Fibroblast of skin of left biceps (primary cell): ENCODE data around the gene FAM110A.
"Not testable (repeated sequence)": the region's sequence is repeated elsewhere in the genome, so short reads cannot be mapped to it uniquely, and the experiment has no call there.

Source experiments
- DNase-seq, 2 experiments: peaks; one replicate each; pipeline ENCODE4 v3.0.0-alpha.2; 2013; ENCODE audit warnings: low read depth in 2 of 2

FAM110A gene

DNA sequence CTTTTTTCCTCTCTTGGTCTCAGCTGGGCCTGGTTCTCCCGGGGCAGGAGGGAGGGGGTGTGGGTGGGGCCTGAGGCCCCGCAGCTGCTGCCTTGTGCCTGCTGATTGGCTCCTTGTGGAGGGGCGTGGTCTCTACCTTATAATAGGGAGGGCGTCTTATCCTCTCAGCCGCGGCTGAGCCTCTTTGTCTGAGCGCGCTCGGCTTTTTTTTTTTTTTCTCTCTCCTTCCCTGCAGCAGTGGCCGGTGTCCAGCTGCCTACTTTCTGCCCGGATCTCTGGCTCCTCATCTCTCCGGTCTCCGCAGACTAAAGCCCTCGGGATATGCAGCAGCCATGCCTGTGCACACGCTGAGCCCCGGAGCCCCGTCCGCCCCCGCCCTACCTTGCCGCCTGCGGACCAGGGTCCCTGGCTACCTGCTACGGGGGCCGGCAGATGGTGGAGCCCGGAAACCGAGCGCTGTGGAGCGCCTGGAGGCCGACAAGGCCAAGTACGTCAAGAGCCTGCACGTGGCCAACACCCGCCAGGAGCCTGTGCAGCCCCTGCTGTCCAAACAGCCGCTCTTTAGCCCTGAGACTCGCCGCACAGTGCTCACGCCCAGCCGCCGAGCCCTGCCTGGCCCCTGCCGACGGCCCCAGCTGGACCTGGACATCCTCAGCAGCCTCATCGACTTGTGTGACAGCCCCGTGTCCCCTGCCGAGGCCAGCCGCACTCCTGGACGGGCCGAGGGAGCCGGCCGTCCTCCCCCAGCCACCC lies 11.1 kb downstream of the FAM110A start:
- peak; percentile 56 to 68 for DNase-seq

DNA sequence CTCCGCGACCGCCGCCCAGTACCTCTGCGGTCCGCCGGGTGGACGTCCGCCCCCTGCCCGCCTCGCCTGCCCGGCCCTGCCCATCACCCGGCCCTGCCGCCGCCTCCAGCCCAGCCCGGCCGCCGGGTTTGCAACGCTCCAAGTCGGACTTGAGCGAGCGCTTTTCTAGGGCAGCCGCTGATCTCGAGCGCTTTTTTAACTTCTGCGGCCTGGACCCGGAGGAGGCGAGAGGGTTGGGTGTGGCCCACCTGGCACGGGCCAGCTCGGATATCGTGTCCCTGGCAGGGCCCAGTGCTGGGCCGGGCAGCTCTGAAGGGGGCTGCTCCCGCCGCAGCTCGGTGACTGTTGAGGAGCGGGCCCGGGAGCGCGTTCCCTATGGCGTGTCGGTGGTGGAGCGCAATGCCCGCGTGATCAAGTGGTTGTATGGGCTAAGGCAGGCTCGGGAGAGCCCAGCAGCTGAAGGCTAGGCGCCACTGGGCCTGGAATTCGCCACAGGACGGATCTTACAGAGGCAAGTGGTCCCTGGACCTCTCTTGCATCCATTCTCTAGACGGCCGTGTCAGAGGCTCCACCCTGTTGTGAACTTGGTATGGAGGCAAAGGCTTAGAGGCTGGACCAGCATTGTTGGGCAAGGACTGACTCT lies 11.8 kb downstream of the FAM110A start:
- DNase-seq = no peak

DNA sequence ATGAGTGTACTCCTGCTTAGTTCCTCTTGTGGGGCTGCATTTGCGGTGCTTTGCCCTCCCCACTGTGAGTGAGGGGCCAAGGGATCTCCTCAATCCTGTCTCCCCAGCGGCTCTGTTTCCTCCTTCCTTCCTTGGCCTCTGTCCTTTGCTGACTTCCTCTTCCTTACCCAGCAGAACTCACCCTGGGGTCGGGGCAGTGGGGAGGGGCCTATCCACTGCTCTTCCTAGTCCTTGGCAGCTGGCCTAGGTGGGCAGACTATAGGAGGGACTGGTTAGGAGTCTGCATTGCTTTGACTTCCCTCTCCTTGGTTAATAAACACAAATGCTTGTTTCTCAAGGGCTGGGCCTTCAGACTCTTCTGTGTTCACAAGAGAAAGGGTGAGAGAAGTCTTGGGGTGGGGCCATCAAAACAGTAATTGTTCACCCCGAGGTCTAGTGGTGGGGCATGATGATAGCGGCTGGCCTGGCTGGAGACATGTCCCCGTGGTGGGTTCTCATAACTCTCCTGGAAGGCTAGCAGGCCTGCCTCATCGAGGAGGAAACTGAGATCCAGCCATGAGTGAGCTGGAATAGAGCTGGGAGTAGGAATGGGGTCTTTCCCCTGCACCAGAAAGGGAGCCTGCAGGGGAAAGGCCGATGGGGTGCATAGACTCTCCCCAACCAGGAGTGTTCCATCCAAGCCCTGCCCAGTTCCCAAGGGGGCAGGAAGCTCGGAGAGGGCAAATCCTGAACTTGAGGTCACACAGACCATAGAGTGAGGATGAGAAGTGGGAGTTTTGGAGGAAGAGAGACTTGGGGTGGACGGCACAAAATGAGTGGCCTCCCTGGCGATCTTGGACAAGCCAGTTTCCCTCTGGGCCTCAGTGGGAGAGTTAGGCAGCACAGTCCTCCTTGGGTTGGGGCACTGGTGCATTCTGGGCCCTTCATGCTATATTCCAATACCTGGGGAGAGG lies 12.7 kb downstream of the FAM110A start:
- no peak for DNase-seq

DNA sequence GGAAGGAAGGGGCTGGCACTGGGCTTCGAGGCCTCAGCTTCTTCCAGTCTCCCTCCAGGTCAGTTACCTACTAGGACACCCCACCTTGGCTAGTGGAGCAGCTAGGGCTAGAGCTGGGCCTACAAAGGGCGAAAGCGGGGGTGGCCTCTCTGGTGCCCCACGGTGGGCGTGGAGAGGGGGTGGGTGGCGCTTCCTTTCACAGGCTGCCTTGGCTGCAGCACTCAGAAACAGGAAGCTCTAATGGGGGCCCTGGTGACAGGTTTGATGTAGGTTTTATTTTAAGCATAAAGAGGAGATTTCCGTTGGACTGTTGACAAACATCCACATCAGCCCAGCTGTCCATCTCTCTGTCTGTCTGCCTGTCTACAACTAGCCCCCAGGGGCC lies 13.4 kb downstream of the FAM110A start:
- DNase-seq = no peak

DNA sequence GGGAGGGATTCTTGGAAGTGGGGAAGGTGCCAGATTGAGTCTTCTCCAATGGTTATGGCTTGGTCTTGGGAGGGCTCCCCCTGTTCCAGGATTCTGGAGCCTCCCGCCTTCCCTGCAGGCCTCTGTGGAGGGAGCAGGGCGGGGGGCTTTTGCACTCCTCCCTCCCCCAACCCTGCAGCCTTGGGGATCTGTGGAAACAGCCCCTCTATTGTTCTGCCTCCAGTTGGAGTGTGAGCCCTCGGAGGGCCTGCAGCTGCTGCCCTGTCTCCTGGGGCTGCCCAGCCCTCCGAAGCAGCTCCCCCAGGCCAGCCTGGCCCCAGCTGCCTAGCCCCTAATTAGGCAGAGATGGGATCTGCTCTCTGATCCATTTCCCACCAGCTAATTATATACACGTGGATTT lies 14.7 kb downstream of the FAM110A start:
- DNase-seq = no peak

DNA sequence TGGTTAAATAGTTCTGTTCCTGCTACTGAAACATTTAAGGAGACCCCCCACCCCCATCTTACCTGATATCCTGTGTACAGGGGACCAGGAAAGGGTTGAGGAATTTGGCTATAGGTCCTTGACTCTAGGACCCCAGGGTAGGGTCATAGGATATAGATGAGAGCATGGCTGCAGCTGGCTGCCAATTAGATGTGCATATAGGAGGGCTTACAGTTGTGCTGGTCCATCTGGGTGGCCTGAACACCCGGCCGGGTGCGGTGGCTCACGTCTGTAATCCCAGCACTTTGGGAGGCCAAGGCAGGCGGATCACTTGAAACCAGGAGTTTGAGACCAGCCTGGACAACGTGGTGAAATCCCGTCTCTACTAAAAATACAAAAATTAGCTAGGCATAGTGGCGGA lies 15.2 kb downstream of the FAM110A start:
- DNase-seq = not testable (repeated sequence)

DNA sequence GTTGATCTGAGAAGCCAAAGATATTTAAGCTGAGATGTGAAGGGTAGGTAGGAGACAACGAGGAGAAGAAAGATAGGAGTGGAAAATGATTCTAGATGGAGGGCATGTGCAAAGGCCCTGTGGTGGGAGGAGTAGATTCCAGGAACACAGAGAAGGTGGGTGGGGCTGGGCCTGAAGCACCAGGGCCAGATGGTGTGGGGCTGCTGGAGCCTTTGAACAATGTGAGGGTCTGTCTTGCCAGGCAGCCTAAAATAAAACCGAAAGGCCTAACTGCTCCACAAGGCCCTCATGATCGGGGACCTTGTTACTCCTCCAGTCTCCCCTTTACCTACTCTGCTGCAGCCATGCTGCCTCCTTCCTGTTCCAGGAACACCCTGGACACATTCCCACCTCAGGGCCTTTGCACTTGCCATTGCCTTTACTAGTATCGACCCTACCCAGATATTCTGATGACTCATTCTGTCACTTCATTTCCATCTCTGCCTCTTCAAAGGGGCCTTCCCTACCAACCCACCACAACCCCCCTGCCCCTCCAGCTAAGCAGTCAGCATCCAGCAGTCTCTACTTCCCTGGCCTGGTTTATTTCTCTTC lies 20.0 kb downstream of the FAM110A start:
- no peak for DNase-seq

DNA sequence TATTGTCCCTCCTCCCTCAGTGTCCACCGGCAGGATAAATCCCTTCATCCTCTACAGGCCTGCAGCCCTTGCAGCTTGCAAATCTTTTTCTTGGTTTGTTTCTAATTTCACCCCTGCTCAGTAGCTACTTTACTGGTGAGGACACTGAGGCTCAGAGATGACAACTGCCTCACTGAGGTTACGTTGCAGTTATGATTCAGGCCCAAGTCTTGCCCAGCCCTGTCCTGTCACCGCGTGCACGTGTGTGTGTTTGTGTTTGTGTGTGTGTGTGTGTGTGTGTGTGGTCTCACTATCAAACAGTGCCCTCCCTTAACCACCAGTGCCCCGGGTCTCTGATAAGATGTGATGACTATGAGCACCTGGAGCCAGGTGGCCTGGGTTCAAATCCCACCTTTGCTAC lies 21.1 kb downstream of the FAM110A start:
- no peak for DNase-seq

DNA sequence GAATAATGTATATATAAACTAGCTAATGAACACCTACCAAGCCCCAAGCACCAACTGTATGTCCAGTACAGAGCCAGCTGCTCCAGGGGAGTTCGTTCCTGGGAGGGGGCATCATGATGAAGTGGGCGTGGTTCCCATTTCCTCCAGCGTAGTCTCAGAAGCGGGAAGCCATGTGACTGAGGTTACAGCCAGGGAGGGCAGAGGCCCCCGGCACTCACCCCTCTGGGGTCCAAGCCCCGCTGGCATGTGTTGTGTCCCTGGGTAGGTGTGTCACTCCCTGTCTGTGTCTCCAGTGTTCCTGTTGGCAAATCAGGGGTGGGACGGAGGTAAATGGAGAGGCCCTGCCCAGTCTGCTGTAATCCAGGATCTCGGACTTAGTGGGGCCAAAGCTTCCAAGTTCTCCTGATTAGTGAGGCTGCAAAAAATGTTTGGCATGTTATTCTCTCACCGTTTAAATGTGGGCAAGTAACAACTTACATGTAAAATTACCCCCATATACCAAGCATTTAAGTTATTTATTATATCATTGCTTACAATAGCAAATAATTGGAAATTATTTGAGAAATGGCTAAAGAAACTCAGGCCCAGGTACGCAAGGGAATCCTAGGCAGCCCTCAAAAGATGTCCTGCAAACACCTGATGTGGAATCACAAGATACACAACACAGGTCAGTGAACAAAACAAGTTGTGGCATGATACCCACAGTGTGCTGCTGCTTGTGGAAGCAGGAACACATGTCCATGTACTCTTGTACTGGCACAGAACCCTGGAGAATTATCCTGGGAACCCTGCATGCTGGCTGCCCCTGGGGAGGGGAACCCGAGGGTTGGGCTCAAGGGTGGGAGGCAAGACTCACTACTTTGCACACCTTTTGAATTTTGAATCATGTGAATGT lies 22.2 kb downstream of the FAM110A start:
- DNase-seq = no peak

DNA sequence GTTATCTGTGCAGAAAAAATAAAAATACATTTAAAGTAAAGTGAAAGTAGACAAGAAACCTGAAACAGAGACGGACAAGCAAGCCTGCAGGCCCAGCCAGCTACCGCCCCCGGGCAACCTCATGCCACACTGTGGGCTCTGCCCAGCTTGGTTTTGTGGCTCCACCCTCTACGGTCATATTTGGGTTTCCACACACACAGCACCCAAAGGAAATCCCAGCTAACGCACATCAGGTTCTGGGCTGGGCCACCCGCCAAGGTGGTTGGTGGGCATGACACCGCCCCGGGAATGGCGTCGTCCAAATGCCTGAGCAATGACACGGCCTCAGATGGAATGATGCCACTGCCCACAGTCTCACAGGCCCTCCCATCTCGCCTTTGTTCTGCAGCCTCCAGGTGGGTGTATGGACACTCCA lies 22.9 kb downstream of the FAM110A start:
- DNase-seq = no peak

DNA sequence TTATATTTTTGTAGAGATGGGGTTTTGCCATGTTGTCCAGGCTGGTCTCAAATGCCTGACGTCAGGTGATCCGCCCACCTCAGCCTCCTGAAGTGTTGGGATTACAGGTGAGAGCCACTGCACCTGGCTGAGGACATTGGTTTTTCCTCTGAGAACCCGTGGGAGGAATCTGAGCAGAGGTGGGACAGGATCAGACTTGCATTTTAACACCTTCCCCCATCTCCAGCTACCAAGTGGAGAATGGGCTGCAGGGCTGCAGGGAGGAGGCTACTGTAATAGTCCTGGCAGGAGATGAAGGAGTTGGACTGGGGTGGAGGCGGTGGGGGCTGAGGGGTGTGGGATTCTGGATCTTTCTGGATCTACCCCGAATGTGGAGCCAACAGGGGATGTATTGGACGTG lies 24.5 kb downstream of the FAM110A start:
- no peak for DNase-seq

DNA sequence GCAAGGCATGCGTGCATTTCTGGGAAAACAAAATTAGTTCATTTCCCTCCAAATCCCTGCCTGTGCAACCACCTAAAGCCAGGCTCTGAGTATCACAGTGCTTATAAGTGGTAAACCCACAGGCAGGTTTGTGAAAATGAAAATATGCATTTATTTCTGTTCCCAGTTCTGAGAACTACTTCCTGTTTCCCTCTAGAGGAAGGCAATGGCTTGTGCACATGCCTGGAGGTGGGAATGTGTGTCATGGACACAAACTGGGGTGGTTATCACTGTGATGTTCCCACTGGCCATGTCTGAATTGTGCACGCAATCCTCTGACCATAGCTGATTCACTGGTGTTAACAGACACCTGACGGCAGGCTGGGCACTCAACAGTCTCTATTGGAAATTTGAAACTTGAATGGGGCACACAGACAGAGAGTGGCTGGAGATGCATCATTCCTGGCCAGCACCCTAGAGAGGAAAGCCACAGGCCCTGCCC lies 26.3 kb downstream of the FAM110A start:
- no peak for DNase-seq

DNA sequence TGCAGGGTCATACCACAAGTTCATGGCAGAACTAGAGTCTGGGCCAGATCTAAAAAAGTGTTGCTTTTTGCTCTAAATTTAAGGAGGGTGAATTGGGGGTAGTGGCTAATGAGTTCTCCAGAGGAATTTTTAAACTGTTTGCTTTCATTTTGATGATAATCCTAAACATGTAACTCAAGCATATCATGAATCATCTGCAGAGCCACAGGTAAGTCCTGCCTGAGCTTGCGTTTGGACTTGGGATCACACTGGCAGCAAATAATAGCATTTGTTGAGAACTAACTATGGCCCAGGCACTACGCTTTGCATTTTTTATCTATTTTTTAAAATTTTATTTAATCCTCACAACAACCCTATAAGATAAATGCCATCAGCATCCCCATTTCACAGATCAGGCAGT lies 27.4 kb downstream of the FAM110A start:
- no peak for DNase-seq

DNA sequence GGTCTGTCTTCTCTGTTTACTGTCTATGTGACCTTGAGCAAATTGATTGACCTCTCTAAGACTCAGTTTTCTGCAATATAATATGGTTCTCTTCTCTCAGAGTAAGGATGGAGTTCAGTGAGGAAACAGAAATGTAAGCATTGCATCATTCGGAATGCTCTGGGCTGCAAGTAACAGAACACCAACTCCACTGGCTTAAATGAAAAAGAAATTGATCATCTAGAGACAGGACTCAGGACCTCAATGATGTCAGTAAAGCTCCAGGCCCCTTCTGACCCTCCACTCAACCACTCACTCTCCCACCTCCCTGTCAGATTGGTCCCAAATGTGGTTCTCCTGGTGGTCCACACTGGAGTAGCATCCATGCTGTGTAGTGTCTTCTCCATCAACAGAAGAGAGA lies 31.9 kb downstream of the FAM110A start:
- no peak for DNase-seq

DNA sequence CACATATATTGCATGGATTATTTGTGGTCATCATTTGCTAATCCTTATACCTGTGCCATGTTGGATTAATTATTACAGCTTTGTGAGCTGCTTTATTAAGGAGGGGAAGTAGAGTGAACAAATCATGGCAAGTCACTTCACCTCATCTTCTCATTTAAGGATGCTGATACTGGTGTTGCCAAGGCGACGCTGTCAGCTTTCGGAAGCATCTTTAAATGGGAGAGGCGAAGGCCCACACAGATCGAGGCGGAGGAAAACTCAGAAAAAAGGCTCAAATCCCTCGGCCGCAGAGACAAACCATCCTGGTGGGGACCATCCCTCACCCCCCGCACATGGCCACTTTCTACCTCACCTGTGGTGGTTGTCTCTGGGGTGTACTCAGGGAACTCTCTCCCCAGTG lies 34.8 kb downstream of the FAM110A start:
- DNase-seq = no peak

DNA sequence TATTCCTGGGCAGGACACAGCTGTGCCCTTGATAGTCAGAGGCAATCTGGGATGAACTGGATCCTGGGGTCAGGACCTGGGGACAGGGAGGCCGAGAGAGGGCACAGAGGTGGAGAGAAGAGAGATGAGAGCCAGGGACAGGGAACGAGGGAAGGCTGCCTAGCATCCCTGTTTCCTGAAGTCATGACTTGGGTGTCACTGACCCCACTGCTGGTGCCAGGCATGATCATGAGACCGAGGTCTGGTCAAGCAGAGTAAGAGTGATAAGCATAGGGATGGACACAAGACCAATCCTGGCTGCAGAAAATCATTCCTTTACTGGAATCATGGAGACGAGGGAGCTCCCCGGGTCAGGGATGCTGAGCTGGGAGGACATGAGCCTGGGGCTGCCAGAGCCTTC lies 36.1 kb downstream of the FAM110A start:
- DNase-seq = no peak

DNA sequence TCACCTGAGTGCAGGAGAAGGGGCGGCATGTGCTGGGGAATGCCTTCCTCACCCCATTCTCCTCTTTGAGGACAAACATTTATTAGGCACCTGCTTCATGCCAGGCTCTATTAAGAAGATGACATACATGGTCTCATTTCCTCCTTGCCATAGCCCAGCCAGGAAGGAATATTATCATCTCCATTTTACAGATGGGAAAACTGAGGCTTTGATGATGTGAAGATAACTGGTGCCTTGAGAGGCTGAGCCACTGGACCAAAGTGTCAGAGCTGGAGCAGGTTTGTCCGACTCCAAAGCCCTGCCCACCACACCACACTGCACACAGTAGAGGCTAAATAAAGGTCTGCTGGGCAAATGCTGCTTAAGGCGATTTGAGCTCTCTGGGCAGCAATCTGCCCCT lies 37.2 kb downstream of the FAM110A start:
- DNase-seq = no peak

DNA sequence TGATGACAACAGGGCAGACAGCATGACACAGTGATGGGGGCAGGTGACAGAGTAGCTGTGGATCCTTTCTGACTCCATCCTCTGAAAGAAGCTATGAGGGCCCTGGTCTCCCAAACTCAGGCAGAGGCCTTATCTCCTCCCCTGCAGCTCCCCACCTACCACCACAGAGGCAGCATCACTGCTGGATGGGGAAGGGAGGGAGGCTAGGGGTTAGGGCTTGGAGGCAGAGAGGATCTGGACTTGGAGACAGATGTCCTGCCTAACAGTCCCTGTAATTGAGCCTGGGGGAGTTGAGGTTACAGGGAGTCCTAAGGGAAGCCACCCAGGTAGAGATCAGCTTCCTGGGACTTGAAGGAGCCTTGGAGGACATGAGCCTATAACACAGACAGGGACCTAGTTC lies 37.9 kb downstream of the FAM110A start:
- DNase-seq = no peak

DNA sequence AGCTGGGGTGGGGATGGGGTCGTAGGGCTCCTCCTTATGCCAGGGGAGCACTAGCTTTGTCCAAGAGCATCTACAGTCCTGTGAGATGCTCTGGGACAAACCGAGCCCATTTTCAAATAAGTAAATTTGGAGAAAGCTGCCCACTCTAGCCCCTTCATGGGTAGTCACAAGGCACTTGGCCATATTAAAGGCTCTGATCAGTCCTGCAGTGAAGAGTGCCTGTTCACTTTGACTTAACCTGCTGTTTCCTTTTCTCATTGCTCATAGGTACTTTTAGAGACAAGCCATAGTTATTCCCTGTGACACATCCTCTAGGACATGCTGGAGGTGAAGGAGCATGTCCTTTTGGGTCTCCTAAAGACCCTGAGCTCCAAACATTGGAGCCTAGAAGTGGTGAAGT lies 38.4 kb downstream of the FAM110A start:
- DNase-seq = no peak

DNA sequence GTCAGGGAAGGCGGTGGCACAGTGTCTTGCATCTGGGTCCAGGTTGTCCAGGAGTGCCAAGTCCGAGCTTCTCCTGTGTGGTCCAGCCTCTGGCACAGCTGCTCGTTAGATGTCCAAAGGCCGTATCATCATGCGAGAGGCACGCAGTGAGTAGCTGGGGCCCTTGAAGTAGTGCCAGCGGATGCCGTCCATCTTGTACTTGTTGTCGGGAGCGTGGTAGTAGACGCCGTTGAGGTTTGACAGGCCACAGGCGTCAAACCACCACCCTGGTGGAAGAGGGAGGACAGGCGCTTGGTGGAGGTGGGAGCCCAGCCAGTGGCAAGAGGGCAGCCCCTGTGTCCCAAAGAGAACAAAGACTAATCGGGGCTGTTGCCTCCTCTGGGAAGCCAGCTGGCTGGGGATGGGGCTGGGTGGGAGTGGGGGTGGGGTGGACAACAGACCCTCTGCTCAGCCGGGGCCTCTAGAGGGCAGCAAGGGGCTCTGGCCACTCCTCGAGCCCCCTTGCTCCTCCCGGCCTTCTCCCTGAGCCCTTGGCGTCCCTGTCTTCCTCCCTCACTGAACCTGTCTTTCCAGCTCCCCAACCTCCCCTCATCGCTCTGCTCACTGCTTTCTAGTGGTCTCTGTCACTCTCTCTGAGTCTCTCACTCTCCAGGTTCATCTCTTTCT lies 39.5 kb downstream of the FAM110A start:
- no peak for DNase-seq
